HG03108 (cell line): ENCODE data around the gene PRKCZ.

ENCODE experiments used
- ATAC-seq: cut with Tn5 transposase; IDR thresholded peaks from one replicate; pipeline ENCODE4 v1.9.1; 2021; ENCODE audit warnings: moderate library complexity; ENCODE audit not compliant: unreplicated experiment

Gene PRKCZ

DNA sequence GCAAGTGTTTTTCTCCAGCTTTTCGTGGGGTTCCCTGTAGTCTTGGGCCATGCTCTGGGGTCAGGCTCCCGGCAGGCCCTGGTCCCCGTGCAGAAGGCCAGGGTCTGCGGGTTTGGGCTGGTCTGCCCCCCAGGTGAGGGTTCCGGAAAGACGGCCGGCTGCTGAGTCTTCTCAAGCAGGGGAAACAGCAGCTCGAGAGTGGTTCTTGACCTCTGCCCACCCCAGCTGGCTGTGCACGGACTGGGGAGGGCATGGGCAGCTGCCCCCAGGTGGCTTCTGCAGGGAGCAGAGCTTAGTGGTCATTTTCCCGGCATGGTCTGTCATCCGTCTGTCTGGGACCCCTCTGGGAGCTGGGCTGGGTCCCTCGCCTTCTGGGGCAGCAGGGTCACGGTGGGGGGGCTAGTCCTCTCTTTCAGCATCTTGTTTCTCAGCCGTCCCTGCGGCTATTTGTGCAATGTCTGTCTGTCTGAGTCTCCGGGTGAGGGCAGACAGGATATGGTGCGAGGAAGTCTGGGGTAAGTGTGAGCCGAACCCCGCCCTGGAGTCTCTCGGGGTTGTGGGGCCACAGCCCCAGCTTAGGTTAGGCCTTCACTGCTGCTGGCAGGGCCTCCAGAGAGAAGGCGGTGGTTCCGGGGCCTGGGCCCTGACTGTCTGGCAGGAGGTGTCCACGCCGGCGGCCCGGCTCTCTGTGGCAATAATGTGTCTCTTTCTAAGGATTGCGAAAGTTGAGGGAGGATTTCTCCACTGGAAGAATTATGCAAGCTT is 184.0 kb downstream of the PRKCZ start:
- ATAC-seq: no peak

GRCh38 chr1:2234762-2235113 is 184.5 kb downstream of the PRKCZ start:
- ATAC-seq: no peak
